Trophoblast cell (in vitro differentiated cells and primary cell): ENCODE data around the gene PNPLA2.

Experiments used
- DNase-seq, 2 donors: peaks; one replicate each; pipeline ENCODE4 v3.0.0-alpha.2; 2016
- H2AFZ ChIP-seq: 2 replicates; pipeline ENCODE4 v1.6.1; 2013; ENCODE audit warnings: low read length, moderate library complexity, mild to moderate bottlenecking; ENCODE audit not compliant: insufficient read depth, poor library complexity
- H2AK5ac ChIP-seq: 2 replicates; pipeline ENCODE4 v1.6.1; 2013; ENCODE audit warnings: mild to moderate bottlenecking, low read length
- H2BK120ac ChIP-seq: 2 replicates; pipeline ENCODE4 v1.6.1; 2013; ENCODE audit warnings: low read length, mild to moderate bottlenecking, moderate library complexity; ENCODE audit not compliant: insufficient read depth, poor library complexity
- H2BK12ac ChIP-seq: 2 replicates; pipeline ENCODE4 v1.6.1; 2013; ENCODE audit warnings: mild to moderate bottlenecking, low read length, moderate library complexity
- H2BK5ac ChIP-seq: 2 replicates; pipeline ENCODE4 v1.6.1; 2013; ENCODE audit warnings: low read length, low read depth, moderate library complexity, mild to moderate bottlenecking; ENCODE audit not compliant: poor library complexity
- H3K14ac ChIP-seq: 2 replicates; pipeline ENCODE4 v1.6.1; 2013; ENCODE audit warnings: mild to moderate bottlenecking, low read length
- H3K18ac ChIP-seq: 2 replicates; pipeline ENCODE4 v1.6.1; 2013; ENCODE audit warnings: mild to moderate bottlenecking, low read length
- H3K23ac ChIP-seq: 2 replicates; pipeline ENCODE4 v1.6.1; 2013; ENCODE audit warnings: low read length
- H3K27ac ChIP-seq: 2 replicates; pipeline ENCODE4 v1.5.1; 2013; ENCODE audit warnings: low read depth, mild to moderate bottlenecking, inconsistent platforms, low read length, moderate library complexity
- H3K27me3 ChIP-seq: 2 replicates; pipeline ENCODE4 v1.6.1; 2013; ENCODE audit warnings: inconsistent platforms, mild to moderate bottlenecking, low read length, moderate library complexity; ENCODE audit not compliant: insufficient read depth
- H3K36me3 ChIP-seq, 2 experiments: 1 replicate in 1 of 2; 2 replicates in 1 of 2; pipeline ENCODE4 v1.6.1; 2013; ENCODE audit warnings: low read length in 2 of 2, mild to moderate bottlenecking in 2 of 2, moderate library complexity in 1 of 2; ENCODE audit not compliant: insufficient read depth in 2 of 2, control insufficient read depth in 1 of 2
- H3K4ac ChIP-seq: 2 replicates; pipeline ENCODE4 v1.6.1; 2013; ENCODE audit warnings: low read depth, mild to moderate bottlenecking, low read length, moderate library complexity
- H3K4me1 ChIP-seq, 2 experiments: 1 replicate in 1 of 2; 2 replicates in 1 of 2; pipeline ENCODE4 v1.6.1; 2013; ENCODE audit warnings: low read length in 2 of 2, mild to moderate bottlenecking in 2 of 2, moderate library complexity in 1 of 2; ENCODE audit not compliant: insufficient read depth in 2 of 2, control insufficient read depth in 1 of 2
- H3K4me2 ChIP-seq: 2 replicates; pipeline ENCODE4 v1.6.1; 2013; ENCODE audit warnings: inconsistent platforms, mild to moderate bottlenecking, low read length, moderate library complexity
- H3K4me3 ChIP-seq: 2 replicates; pipeline ENCODE4 v1.5.1; 2013; ENCODE audit warnings: mild to moderate bottlenecking, low read depth, low read length, inconsistent platforms
- H3K79me1 ChIP-seq: one replicate; pipeline ENCODE4 v1.6.1; 2013; ENCODE audit warnings: low read length
- H3K79me2 ChIP-seq: 2 replicates; pipeline ENCODE4 v1.6.1; 2013; ENCODE audit warnings: low read length, mild to moderate bottlenecking; ENCODE audit not compliant: control insufficient read depth, insufficient read depth, poor library complexity
- H3K9ac ChIP-seq: 2 replicates; pipeline ENCODE4 v1.6.1; 2013; ENCODE audit warnings: mild to moderate bottlenecking, low read length
- H3K9me3 ChIP-seq: 2 replicates; pipeline ENCODE4 v1.6.1; 2013; ENCODE audit warnings: low read depth, mild to moderate bottlenecking, control low read depth, inconsistent platforms, low read length; ENCODE audit not compliant: insufficient read depth
- H4K12ac ChIP-seq: 2 replicates; pipeline ENCODE4 v1.6.1; 2013; ENCODE audit warnings: low read depth, mild to moderate bottlenecking, low read length, moderate library complexity
- H4K8ac ChIP-seq: 2 replicates; pipeline ENCODE4 v1.6.1; 2013; ENCODE audit warnings: low read depth, mild to moderate bottlenecking, low read length, moderate library complexity
- H4K91ac ChIP-seq: one replicate; pipeline ENCODE4 v1.6.1; 2013; ENCODE audit warnings: low read depth, mild to moderate bottlenecking, low read length, moderate library complexity
- WGBS: extraction: QIAGEN DNeasy Blood & Tissue Kit; methylation state at CpG from one replicate; pipeline ENCODE4 v1.1.7; 2013; ENCODE audit warnings: missing lambda C conversion rate; ENCODE audit not compliant: insufficient read length, insufficient coverage; ENCODE audit errors: extremely low coverage; 5-methylcytosine and 5-hydroxymethylcytosine counted together

Gene PNPLA2

DNA sequence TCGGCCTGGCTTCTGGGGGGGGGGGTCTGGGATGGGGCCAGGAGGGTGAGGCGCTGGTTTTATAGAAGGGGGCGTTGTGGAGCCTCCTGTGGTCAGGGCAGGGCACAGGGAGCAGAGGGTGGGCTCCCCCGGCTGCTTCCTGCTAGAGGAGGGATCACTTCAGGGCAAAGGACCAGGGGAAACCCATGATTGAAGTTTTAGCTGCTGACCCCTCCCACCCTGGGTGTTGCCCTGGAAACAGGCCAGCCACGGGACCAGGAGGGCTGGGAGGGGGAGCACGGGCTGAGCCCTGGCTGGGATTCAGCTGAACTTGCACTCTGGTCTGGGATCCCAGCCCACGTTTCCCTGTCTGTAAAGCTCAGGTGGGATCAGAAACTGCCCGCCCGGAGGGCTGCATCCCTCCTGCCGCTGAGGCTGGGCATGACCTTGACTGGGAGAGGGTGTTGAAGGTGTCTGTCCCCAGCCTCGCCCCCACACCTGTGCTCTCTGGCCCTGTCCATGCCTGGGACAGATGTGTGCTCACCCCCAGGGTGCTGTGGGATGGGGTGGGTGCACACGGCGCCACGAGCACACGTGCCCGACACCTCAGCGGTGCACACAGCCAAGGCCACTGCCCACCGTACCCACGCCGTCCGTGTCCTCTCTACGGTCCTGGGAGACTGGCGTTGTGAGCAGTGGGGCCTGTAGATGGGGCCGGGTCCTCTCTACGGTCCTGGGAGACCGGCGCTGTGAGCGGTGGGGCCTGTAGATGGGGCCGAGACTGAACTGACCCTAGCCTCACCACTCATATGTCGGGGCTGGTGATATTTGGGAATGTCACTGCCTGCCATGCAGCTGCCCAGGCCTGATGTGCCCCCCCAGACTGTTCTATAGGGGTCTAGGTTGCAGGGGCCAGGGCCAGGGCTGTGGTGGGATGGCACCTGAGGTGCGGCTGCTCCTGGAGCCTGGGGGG, 26.3 kb downstream of the PNPLA2 start:
- Histone ChIP-seq H3K27ac (peak overlapping the region; percentile 92), H4K8ac (no peak overlapping the region), H3K9me3 (no peaks in the 10 kb centered on the region), H2AK5ac (no peak overlapping the region), H3K9ac (no peak overlapping the region), H3K18ac (peak overlapping the region; percentile 2), H2BK5ac (no peak overlapping the region), H3K79me1 (peaks cover 13% of the 10 kb centered on the region), H3K36me3 (peaks cover 12 to 14% of the 10 kb centered on the region in 2 experiments), H2BK120ac (no peak overlapping the region), H3K23ac (no peak overlapping the region), H3K4me3 (no peak overlapping the region), H3K27me3 (peaks cover 3% of the 10 kb centered on the region), H4K12ac (no peak overlapping the region), H2AFZ (no peak overlapping the region), H3K4me2 (peak overlapping the region; percentile 88), H2BK12ac (no peak overlapping the region), H3K14ac (no peak overlapping the region), H3K79me2 (peaks cover 10% of the 10 kb centered on the region), H3K4me1 (peaks cover 23 to 35% of the 10 kb centered on the region in 2 experiments), H4K91ac (peak overlapping the region; percentile 37), H3K4ac (no peak overlapping the region)
- peak in 1 of 2 donors; percentile 31 for DNase-seq
- WGBS, result no CpG with 5 or more reads among the region's 31 CpGs

DNA sequence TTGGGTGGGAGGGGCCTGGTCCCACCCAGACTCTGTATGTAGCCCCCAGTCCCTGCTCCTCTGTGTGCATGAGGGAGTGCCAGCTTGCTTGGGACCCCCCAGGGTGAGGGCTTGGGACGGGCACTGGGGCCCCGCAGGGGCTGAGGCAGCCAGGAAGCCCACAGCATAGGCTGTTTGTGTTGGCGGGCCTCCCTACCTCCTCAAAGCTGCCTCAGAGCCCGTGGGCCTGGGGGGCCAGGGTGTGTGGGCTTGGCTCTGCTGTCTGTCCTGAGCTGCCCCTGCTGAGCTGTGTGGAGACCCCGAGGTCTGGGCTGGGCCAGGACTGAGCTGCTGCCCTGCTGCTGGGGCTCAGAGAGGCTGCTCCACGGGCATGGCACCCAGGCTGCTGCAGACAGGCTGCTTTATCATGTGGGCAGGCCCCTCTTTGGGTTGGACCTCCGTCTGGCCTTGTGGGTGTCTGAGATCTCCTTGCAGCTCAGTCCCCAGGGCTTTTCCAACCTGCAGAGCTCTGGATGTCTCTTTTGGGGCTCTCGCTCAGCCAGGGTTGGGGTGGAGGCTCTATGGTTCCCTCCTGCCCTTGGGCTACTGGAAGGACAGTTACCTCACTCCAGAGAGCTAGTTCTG, 27.3 kb downstream of the PNPLA2 start:
- Histone ChIP-seq H3K23ac (no peak overlapping the region), H4K12ac (no peak overlapping the region), H2BK12ac (no peak overlapping the region), H3K79me2 (peaks cover 10% of the 10 kb centered on the region), H3K9ac (no peak overlapping the region), H2AFZ (no peak overlapping the region), H3K9me3 (no peaks in the 10 kb centered on the region), H2AK5ac (peak overlapping the region; percentile 41), H3K14ac (no peak overlapping the region), H3K4ac (no peak overlapping the region), H3K18ac (no peak overlapping the region), H3K27me3 (peaks cover 13% of the 10 kb centered on the region), H3K4me3 (no peak overlapping the region), H3K36me3 (peaks cover 2 to 4% of the 10 kb centered on the region in 2 experiments), H3K27ac (no peak overlapping the region), H2BK5ac (no peak overlapping the region), H3K4me2 (no peak overlapping the region), H3K79me1 (peaks cover 13% of the 10 kb centered on the region), H4K8ac (no peak overlapping the region), H3K4me1 (peaks cover 28 to 38% of the 10 kb centered on the region in 2 experiments), H4K91ac (no peak overlapping the region), H2BK120ac (no peak overlapping the region)
- no peak for DNase-seq
- WGBS, result no CpG with 5 or more reads among the region's 8 CpGs

DNA sequence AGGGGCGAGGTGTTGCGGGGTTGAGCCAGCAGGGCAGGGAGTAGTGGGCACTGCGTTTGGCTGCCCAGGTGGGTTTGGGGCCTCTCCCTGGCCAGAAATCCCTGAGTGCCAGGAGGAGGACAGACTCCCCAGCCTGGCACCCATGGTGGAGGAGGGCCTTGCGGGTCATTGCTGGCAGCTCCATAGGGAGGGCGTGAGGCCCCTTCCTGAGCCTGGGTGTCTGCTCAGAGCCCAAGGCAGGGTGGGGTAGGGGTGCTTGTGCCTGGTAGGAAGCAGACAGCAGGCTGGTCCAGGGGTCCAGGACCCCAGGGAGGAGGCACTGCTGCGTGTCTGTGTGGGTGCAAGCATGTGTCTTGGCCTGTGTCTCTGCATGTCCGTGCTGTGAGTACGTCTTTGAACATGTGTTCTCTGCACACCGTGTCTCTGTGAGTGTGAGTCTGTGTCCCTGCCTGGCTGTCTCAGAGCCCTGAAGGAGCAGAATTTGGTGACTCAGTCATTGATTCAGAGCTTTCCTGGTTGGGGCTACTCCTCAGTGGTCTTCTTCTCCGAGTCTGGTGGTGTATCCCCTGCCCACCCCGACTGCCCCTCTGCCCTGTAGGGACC, 27.9 kb downstream of the PNPLA2 start:
- H3K27me3 ChIP-seq, result peaks cover 14% of the 10 kb centered on the region
- peaks cover 13% of the 10 kb centered on the region for H3K79me1 ChIP-seq
- WGBS, result no CpG with 5 or more reads among the region's 11 CpGs
- no peak overlapping the region for H3K14ac ChIP-seq
- H3K18ac ChIP-seq, result no peak overlapping the region
- H2BK12ac ChIP-seq, result no peak overlapping the region
- no peak overlapping the region for H3K27ac ChIP-seq
- no peaks in the 10 kb centered on the region for H3K9me3 ChIP-seq
- no peak overlapping the region for H3K4ac ChIP-seq
- no peak overlapping the region for H2AK5ac ChIP-seq
- H2BK120ac ChIP-seq, result no peak overlapping the region
- no peak overlapping the region for H3K4me2 ChIP-seq
- H2BK5ac ChIP-seq, result no peak overlapping the region
- H3K4me3 ChIP-seq, result no peak overlapping the region
- no peaks in the 10 kb centered on the region for H3K36me3 ChIP-seq
- peaks cover 24 to 33% of the 10 kb centered on the region in 2 experiments for H3K4me1 ChIP-seq
- H3K9ac ChIP-seq, result no peak overlapping the region
- no peak overlapping the region for H2AFZ ChIP-seq
- H3K79me2 ChIP-seq, result peaks cover 7% of the 10 kb centered on the region
- no peak overlapping the region for H4K8ac ChIP-seq
- H4K12ac ChIP-seq, result no peak overlapping the region
- H3K23ac ChIP-seq, result no peak overlapping the region
- no peak overlapping the region for H4K91ac ChIP-seq
- no peak for DNase-seq

DNA sequence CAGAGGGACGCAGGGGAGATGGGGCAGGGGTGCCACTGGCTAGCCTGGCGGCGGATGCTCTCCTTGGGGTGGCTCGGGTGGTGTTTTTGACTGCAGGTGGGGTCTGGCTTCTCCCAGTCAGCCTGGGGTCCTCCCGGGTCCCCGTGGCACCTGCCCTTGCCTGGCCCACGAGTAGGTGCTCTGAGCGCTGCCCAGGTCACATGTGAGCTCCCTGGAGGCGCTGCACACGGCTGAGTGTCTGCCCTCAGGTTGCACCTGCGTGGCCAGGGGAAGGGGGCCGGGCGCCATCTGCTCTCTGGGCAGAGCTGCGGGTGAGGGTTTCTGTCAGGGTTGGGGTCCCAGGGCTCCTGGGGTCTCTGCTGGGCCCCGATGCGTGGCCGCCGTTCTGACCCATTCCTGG, 29.2 kb downstream of the PNPLA2 start:
- H2BK5ac ChIP-seq, result no peak overlapping the region
- H4K12ac ChIP-seq, result no peak overlapping the region
- peaks cover 24 to 33% of the 10 kb centered on the region in 2 experiments for H3K4me1 ChIP-seq
- no peak overlapping the region for H3K4ac ChIP-seq
- H3K36me3 ChIP-seq, result no peaks in the 10 kb centered on the region
- no peak overlapping the region for H3K23ac ChIP-seq
- no peaks in the 10 kb centered on the region for H3K79me2 ChIP-seq
- no peak overlapping the region for H4K8ac ChIP-seq
- no peak overlapping the region for H2BK12ac ChIP-seq
- H3K18ac ChIP-seq, result no peak overlapping the region
- WGBS, result no CpG with 5 or more reads among the region's 18 CpGs
- H3K14ac ChIP-seq, result no peak overlapping the region
- DNase-seq, result no peak
- H2AFZ ChIP-seq, result no peak overlapping the region
- H2BK120ac ChIP-seq, result no peak overlapping the region
- H3K9ac ChIP-seq, result no peak overlapping the region
- no peaks in the 10 kb centered on the region for H3K9me3 ChIP-seq
- no peak overlapping the region for H3K4me2 ChIP-seq
- no peak overlapping the region for H4K91ac ChIP-seq
- no peak overlapping the region for H2AK5ac ChIP-seq
- no peak overlapping the region for H3K27ac ChIP-seq
- H3K27me3 ChIP-seq, result peaks cover 14% of the 10 kb centered on the region
- peaks cover 8% of the 10 kb centered on the region for H3K79me1 ChIP-seq
- no peak overlapping the region for H3K4me3 ChIP-seq
